Heart left ventricle (tissue), 16 donors: ENCODE data around the gene TMEM269. TPM values are rescaled to one million over a fixed set of nuclear protein-coding genes. Genes with fewer than 3 reads are reported as not detected.
A peak's percentile ranks its signal among the peaks of the same experiment; 100 is the strongest.

Experiments used
- ATAC-seq, 4 donors: fragments of 200-7000 bp; cut with Tn5 transposase; one replicate each; pipeline ENCODE4 v1.9.1; 2020 to 2022; ENCODE audit warnings: moderate library complexity in 4 of 4, mild to moderate bottlenecking in 3 of 4, moderate number of reproducible peaks in 1 of 4
- DNase-seq, 5 donors: peaks; one replicate each; pipeline ENCODE4 v3.0.0-alpha.2; 2020
- H3K27ac ChIP-seq, 12 donors: fragments of 200-600 bp; sonication (generic) in 4 of 12; one replicate each; pipeline versions ENCODE4 v1.5.0 to v1.8.0; 2016 to 2022; ENCODE audit warnings: mild to moderate bottlenecking in 2 of 12
- H3K27me3 ChIP-seq, 9 donors: fragments of 200-600 bp; sonication (generic) in 2 of 9; one replicate each; pipeline versions ENCODE4 v1.5.1 to v1.8.0; 2016 to 2022; ENCODE audit warnings: mild to moderate bottlenecking in 3 of 9
- H3K36me3 ChIP-seq, 9 donors: fragments of 200-600 bp; sonication (generic) in 2 of 9; one replicate each; pipeline versions ENCODE4 v1.5.0 to v1.8.0; 2018 to 2022; ENCODE audit warnings: mild to moderate bottlenecking in 2 of 9
- H3K4me1 ChIP-seq, 12 donors: fragments of 200-600 bp; sonication (generic) in 4 of 12; one replicate each; pipeline versions ENCODE4 v1.5.0 to v1.8.0; 2016 to 2022; ENCODE audit warnings: mild to moderate bottlenecking in 3 of 12
- H3K4me3 ChIP-seq, 12 donors: fragments of 200-600 bp; sonication (generic) in 4 of 12; one replicate each; pipeline versions ENCODE4 v1.5.0 to v1.8.0; 2017 to 2022; ENCODE audit warnings: mild to moderate bottlenecking in 9 of 12, moderate library complexity in 4 of 12
- H3K9me3 ChIP-seq, 12 donors: fragments of 200-600 bp; sonication (generic) in 4 of 12; one replicate each; pipeline versions ENCODE4 v1.5.0 to v1.8.0; 2016 to 2022; ENCODE audit warnings: mild to moderate bottlenecking in 1 of 12
- CTCF ChIP-seq, 12 donors: fragments of 200-600 bp; sonication (generic) in 4 of 12; IDR thresholded peaks; one replicate each; pipeline versions ENCODE4 v1.5.0 to v1.8.0; 2018 to 2022; ENCODE audit warnings: antibody characterized with exemption in 12 of 12, mild to moderate bottlenecking in 5 of 12
- POLR2A ChIP-seq, 2 donors: fragments of 450-650 bp; IDR thresholded peaks; one replicate each; pipeline ENCODE4 v1.6.1; 2017; ENCODE audit warnings: antibody characterized with exemption in 2 of 2, mild to moderate bottlenecking in 2 of 2, moderate library complexity in 2 of 2
- WGBS, 4 donors: extraction: QIAGEN DNeasy Blood & Tissue Kit in 2 of 4; methylation state at CpG; one replicate each; pipeline versions ENCODE4 v1.1.5 to v1.1.7; 2013 to 2018; 5-methylcytosine and 5-hydroxymethylcytosine counted together
- intact Hi-C, 10 donors: fragments of 100-400 bp; cut with DNase I; formaldehyde crosslinking; loops; one replicate each; pipeline versions ENCODE4 v1.11.1 to v1.14.2; 2022
- polyA plus RNA-seq, 2 donors: library from polyadenylated mRNA; stranded (reverse); fragments of 200-250 nt; gene quantifications; one replicate each; pipeline ENCODE4 v1.2.3, GENCODE V29; 2013
- total RNA-seq, 9 donors: library from RNA; depleted of rRNA in 2 of 9; stranded (reverse); fragments of >200 nt in 2 of 9; fragmentation: NEBNext Ultra II Directional in 3 of 9; extraction: Animal tissue kit (Norgen Biotek cat#: 25700) in 3 of 9; gene quantifications; one replicate each; pipeline versions ENCODE4 v1.1.0 to v1.2.4, GENCODE V29; 2016 to 2023
- donor health status: ischemic (EF 13 %, LVEDD 7.1; RV severe dilation, severe dysfunction).
- donor health status: healthy with polysubstance abuse.
- donor health status: DM: no; HTN: yes; CAD: no.
- donor health status: DM: no; HTN: no; CAD: no.
- donor health status: ischemic (EF 25% LVEDD 6.9; RV normal size, moderate dysfunction).
- donor health status: ischemic (EF 25% LVEDD 5.7; RV mildly dilated, moderate dysfunction).
- donor health status: healthy.
- donor health status: DM: yes; HTN: yes; CAD: no.
- donor health status: ischemic (EF 35%, LVEDD 5.7; RV mildly dilated, moderate dysfunction).
- donor health status: nonischemic (EF 11% LVEDD 7.7; RV severe dilation, severe dysfunction).
- donor health status: DM: yes; HTN: yes; CAD: no.
- donor health status: PGD.
- donor health status: ischemic (EF 29% LVEDD 5.4; RV normal size, mild dysfunction).
- donor health status: nonischemic (EF 23%, LVEDD 6.1; RV moderate dilation, normal function).

The TMEM269 gene
- total and polyA plus RNA-seq, 11 donors: 0.06 to 0.19 (median 0.07) TPM; not detected in 8

GRCh38 chr1:42817976-42818375 is 33.2 kb downstream of the TMEM269 start:
- WGBS, 4 donors: 94 to 100% (median 96%) methylated on average over 3 of the region's 3 CpGs
- Histone ChIP-seq H3K9me3 (no peaks in the 10 kb centered on the region), H3K27me3 (no peaks in the 10 kb centered on the region), H3K27ac (peak overlapping the region in 2 of 12 donors; percentile 98 to 99), H3K4me1 (peaks cover 0 to 36% (median 17%) of the 10 kb centered on the region in 12 donors), H3K4me3 (peak overlapping the region in 8 of 12 donors; percentile 70 to 92 (median 82)), H3K36me3 (peaks cover 0 to 13% (median 0%) of the 10 kb centered on the region in 9 donors)
- intact Hi-C loops: loop anchor here in 3 of 10 donors (1.0 to 5.0 kb wide), 4 partner anchors 28 to 51 kb away; partner anchors contain the start of genes C1orf50 (in 2 of the 3), P3H1 (in 2 of the 3) and ZNF691 (in 2 of the 3)
- no peak for DNase-seq
- no peak for TF ChIP-seq POLR2A (IDR thresholded peaks at IDR 0.05)
- TF ChIP-seq CTCF (IDR thresholded peaks at IDR 0.05): no peak
- ATAC-seq: no peak

GRCh38 chr1:42820813-42821212 is 36.0 kb downstream of the TMEM269 start:
- intact Hi-C loops: loop anchor here in 1 of 10 donors (5.0 kb wide), 1 partner anchor 54 kb away; the partner anchor contains the start of genes C1orf50 and P3H1
- no peaks in the 10 kb centered on the region for H3K9me3 ChIP-seq
- H3K27ac ChIP-seq: no peak overlapping the region
- TF ChIP-seq CTCF (IDR thresholded peaks at IDR 0.05): no peak
- TF ChIP-seq POLR2A (IDR thresholded peaks at IDR 0.05): no peak
- DNase-seq (no peak), ATAC-seq (no peak)
- peaks cover 0 to 33% (median 15%) of the 10 kb centered on the region in 12 donors for H3K4me1 ChIP-seq
- no peaks in the 10 kb centered on the region for H3K27me3 ChIP-seq
- WGBS, 4 donors: 67 to 73% (median 69%) methylated on average over 1 of the region's 1 CpG
- H3K4me3 ChIP-seq: no peak overlapping the region
- no peaks in the 10 kb centered on the region for H3K36me3 ChIP-seq

- ATAC-seq (no peak), DNase-seq (no peak)
- no peak for TF ChIP-seq CTCF (IDR thresholded peaks at IDR 0.05)
- TF ChIP-seq POLR2A (IDR thresholded peaks at IDR 0.05): no peak
- no peak overlapping the region for H3K4me3 ChIP-seq
- H3K36me3 ChIP-seq: no peaks in the 10 kb centered on the region
- peaks cover 0 to 24% (median 7%) of the 10 kb centered on the region in 12 donors for H3K4me1 ChIP-seq
- no peaks in the 10 kb centered on the region for H3K27me3 ChIP-seq
- 88 to 97% (median 96%) methylated on average over 2 of the region's 2 CpGs for WGBS, 4 donors
- H3K9me3 ChIP-seq: no peaks in the 10 kb centered on the region
- intact Hi-C loops: loop anchor here in 1 of 10 donors (5.0 kb wide), 1 partner anchor 54 kb away; the partner anchor contains the start of genes C1orf50 and P3H1
- no peak overlapping the region for H3K27ac ChIP-seq
Measured at GRCh38 chr1:42821690-42822089, 36.9 kb downstream of the TMEM269 start.

- Histone ChIP-seq H3K4me3 (no peak overlapping the region), H3K9me3 (no peaks in the 10 kb centered on the region), H3K36me3 (peaks cover 0 to 5% (median 0%) of the 10 kb centered on the region in 9 donors), H3K27ac (no peak overlapping the region), H3K4me1 (peaks cover 0 to 19% (median 3%) of the 10 kb centered on the region in 12 donors), H3K27me3 (no peaks in the 10 kb centered on the region)
- intact Hi-C loops: loop anchor here in 1 of 10 donors (5.0 kb wide), 1 partner anchor 56 kb away; the partner anchor contains the start of genes C1orf50 and P3H1
- TF ChIP-seq CTCF (IDR thresholded peaks at IDR 0.05): no peak
- no peak for TF ChIP-seq POLR2A (IDR thresholded peaks at IDR 0.05)
- ATAC-seq (no peak), DNase-seq (no peak)
- WGBS, 4 donors: 73 to 78% (median 74%) methylated on average over 2 of the region's 2 CpGs
Measured at GRCh38 chr1:42822800-42823392, 38.1 kb downstream of the TMEM269 start.
